NB4 (cell line): ENCODE data around the gene AOC2.
"Not testable (repeated sequence)": the region's sequence is repeated elsewhere in the genome, so short reads cannot be mapped to it uniquely, and the experiment has no call there.

ENCODE experiments used
- DNase-seq: peaks from one replicate; pipeline ENCODE4 v3.0.0; 2010; ENCODE audit warnings: low read depth
- H3K4me3 ChIP-seq: one replicate; pipeline ENCODE4 v1.5.1; 2011; ENCODE audit warnings: mild to moderate bottlenecking, low read depth, low read length, moderate library complexity
- CTCF ChIP-seq: IDR thresholded peaks from one replicate; pipeline ENCODE4 v1.5.1; 2012; ENCODE audit warnings: low read depth, low read length
- MAX ChIP-seq: IDR thresholded peaks from 2 replicates; pipeline ENCODE4 v1.6.1; 2011; ENCODE audit warnings: low read depth, low read length
- MYC ChIP-seq: IDR thresholded peaks from 2 replicates; pipeline ENCODE4 v1.6.1; 2011; ENCODE audit warnings: low read depth, low read length
- POLR2A ChIP-seq: IDR thresholded peaks from 2 replicates; pipeline ENCODE4 v1.6.1; 2011; ENCODE audit warnings: mild to moderate bottlenecking; ENCODE audit not compliant: insufficient read length; ENCODE audit errors: extremely low read depth

The AOC2 gene

GRCh38 chr17:42878924-42879595 is 34.7 kb downstream of the AOC2 start:
- DNase-seq: no peak
- H3K4me3 ChIP-seq: no peak overlapping the region
- TF ChIP-seq POLR2A: no peak
- no peak for TF ChIP-seq MYC
- no peak for TF ChIP-seq CTCF

- no peak overlapping the region for H3K4me3 ChIP-seq
- no peak for DNase-seq
- TF ChIP-seq MYC (no peak), POLR2A (no peak), CTCF (no peak), MAX (no peak)
Observed at GRCh38 chr17:42879596-42879985, 35.2 kb downstream of the AOC2 start.

- DNase-seq: no peak
- no peak overlapping the region for H3K4me3 ChIP-seq
- TF ChIP-seq CTCF (no peak), MYC (no peak), POLR2A (no peak), MAX (no peak)
Observed at GRCh38 chr17:42880776-42881310, 36.5 kb downstream of the AOC2 start.

GRCh38 chr17:42881706-42882105 is 37.3 kb downstream of the AOC2 start:
- DNase-seq: not testable (repeated sequence)

GRCh38 chr17:42882166-42882565 is 37.8 kb downstream of the AOC2 start:
- H3K4me3 ChIP-seq: no peak overlapping the region
- no peak for DNase-seq
- TF ChIP-seq MYC (no peak), MAX (no peak), CTCF (no peak), POLR2A (no peak)

More at GRCh38 chr17:42881706-42882105, 37.3 kb downstream of the AOC2 start:
- H3K4me3 ChIP-seq: not testable (repeated sequence)

GRCh38 chr17:42883802-42884558 is 39.6 kb downstream of the AOC2 start:
- no peak for TF ChIP-seq MAX
- no peak for TF ChIP-seq MYC
- no peak for TF ChIP-seq CTCF
- no peak for TF ChIP-seq POLR2A
- DNase-seq: no peak
- H3K4me3 ChIP-seq: no peak overlapping the region

GRCh38 chr17:42885806-42886205 is 41.4 kb downstream of the AOC2 start:
- DNase-seq, H3K4me3 ChIP-seq: not testable (repeated sequence)
